KOPT-K1 (cell line): ENCODE measurements around the gene KCNF1.
"Not testable (repeated sequence)": the region's sequence is repeated elsewhere in the genome, so short reads cannot be mapped to it uniquely, and the experiment has no call there.

Experiments used
- H3K27ac ChIP-seq: fragments of 200-600 bp; sonication (generic); 2 replicates; pipeline ENCODE4 v1.5.1; 2016; ENCODE audit warnings: antibody characterized with exemption, mild to moderate bottlenecking, low read depth, low read length; ENCODE audit not compliant: poor library complexity, severe bottlenecking
- H3K36me3 ChIP-seq: fragments of 200-600 bp; sonication (generic); 2 replicates; pipeline ENCODE4 v1.5.1; 2017; ENCODE audit warnings: antibody characterized with exemption, mild to moderate bottlenecking, low read length, moderate library complexity; ENCODE audit not compliant: insufficient read depth
- H3K9me3 ChIP-seq: fragments of 200-600 bp; sonication (generic); 2 replicates; pipeline ENCODE4 v1.5.1; 2017; ENCODE audit warnings: antibody characterized with exemption, low read length, mild to moderate bottlenecking; ENCODE audit not compliant: insufficient read depth, poor library complexity, severe bottlenecking

KCNF1 gene

GRCh38 chr2:10948606-10949230 lies 37.0 kb downstream of the KCNF1 start:
- Histone ChIP-seq H3K36me3 (no peaks in the 10 kb centered on the region), H3K9me3 (peaks cover 24% of the 10 kb centered on the region), H3K27ac (no peak overlapping the region)

DNA sequence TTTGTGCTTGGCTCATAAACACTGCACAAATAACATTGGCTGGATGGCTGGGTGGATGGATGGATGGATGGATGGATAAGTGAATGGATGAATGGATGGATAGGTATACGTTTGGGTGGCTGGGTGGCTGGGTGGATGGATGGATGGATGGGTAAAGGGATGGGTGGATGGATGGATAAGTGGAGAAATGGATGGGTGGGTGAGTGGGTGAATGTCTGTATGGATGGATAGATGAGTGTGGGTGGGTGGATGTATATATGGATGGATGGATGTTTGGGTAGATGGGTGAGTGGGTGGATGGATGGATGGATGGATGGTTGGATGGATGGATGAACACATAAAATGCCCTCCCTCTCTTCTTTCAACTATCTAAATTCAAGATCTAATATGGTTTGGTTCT lies 38.1 kb downstream of the KCNF1 start:
- Histone ChIP-seq H3K9me3 (peaks cover 27% of the 10 kb centered on the region), H3K36me3 (no peaks in the 10 kb centered on the region), H3K27ac (no peak overlapping the region)

DNA sequence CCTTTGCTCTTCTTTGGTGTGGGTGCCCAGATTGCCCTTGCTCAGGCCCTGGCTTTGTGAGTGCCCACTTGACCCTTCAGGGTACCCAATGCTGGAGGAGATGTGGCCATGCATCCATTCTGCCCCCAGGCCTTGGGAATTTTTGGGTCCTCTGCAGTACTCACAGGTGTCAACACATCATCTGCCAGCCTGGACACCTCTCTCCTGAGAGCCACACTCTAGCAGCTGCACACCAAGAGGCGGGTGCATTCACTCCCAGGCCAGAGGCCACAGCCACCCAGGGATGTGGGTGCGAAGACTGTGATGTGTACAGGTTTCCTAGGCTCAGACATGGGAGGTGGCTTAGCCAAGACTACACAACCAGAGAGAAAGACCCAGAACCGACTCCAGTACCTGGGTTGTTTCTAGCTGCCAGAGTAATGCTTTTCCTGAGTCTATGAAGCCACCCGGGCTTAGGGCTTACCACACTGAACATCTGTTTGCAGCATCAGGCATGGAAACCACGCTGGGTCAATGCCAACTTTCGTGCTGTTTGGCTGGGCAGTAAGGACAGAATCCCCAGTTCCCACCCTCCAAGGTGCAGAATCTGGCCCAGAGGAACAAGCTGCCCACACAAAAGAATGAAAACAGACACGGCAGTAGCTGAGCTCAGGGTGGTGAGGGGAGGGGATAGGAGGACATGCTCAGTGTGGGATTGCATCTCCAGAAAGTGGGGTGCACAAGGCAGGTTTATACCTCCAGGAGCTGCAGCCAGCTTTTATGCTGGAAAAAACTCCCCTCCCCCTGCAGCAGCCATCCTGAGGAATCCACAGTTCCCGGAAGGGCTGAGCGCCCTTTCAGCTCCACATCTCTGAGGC lies 40.1 kb downstream of the KCNF1 start:
- peaks cover 27% of the 10 kb centered on the region for H3K9me3 ChIP-seq
- H3K27ac ChIP-seq: no peak overlapping the region
- no peaks in the 10 kb centered on the region for H3K36me3 ChIP-seq

DNA sequence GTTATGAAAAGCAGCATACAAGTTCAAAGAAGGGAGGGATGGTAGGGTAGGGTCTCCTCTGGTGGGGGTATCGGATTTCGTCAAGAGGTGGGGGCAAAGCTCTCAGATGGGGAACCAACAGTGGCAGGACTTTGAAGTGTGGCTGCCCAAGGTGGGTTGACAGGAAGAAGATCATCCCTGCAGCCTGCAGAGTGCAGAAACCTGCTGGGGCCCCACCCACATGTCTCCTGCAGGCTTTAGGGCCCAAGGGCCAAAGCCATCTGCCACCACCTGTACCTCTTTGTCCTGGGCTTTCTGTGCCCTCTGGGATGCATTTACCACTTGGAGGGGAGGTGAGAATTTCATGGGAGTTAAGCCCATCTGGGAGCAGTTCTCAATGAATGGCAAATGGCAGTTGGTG lies 42.7 kb downstream of the KCNF1 start:
- H3K27ac ChIP-seq: no peak overlapping the region
- H3K36me3 ChIP-seq: no peaks in the 10 kb centered on the region
- H3K9me3 ChIP-seq: peaks cover 27% of the 10 kb centered on the region

DNA sequence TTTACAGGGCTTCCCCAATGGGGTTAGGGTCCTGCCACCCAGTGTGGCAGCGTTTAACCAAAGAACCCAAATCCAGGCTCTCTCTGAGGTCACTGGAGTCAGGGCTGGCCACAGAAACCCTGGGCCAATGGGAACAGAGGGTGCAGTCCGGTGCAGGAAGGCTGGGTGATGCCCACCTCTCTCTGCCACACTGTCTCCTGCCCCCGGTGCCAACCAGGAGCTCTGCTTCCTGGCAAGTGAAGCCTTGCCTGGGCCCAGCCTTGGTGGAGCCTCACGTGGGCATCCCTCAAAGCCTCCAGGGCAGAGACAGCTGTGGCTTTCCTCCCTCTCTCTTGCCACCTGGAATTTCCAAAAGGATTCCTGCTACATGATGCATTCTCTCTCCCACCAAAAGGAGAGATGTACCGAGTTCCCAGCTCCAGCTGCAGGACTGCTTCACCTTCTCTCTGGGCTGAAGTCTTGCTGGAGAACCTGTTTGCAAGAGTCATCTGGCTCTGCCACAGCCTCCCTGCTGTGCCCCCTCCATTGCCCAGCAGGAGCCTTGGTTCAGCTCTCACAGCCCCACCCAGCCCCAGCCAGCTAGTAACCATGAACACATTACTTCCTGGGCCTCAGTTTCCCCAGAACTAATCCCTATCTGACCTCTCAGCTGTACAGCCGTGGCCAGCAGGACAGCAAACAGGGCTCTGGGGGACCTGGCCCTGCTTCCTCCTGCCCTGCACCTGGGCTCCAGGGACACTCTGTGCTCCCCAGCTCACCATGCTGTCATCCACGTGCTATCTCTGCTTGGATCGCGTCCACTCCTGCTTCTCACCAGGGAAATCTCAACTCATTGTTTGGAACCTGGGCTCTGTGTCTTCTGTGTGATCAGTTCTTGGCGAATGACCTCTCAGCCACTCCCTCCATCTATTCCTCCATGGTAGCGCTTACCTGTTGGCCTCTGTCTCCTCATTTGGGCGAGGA lies 43.4 kb downstream of the KCNF1 start:
- H3K36me3 ChIP-seq: no peaks in the 10 kb centered on the region
- H3K27ac ChIP-seq: no peak overlapping the region
- H3K9me3 ChIP-seq: peaks cover 27% of the 10 kb centered on the region

GRCh38 chr2:10956006-10956790 lies 44.5 kb downstream of the KCNF1 start:
- Histone ChIP-seq H3K9me3 (peaks cover 21% of the 10 kb centered on the region), H3K27ac (no peak overlapping the region), H3K36me3 (no peaks in the 10 kb centered on the region)

- no peak overlapping the region for H3K27ac ChIP-seq
- H3K36me3 ChIP-seq: no peaks in the 10 kb centered on the region
- peaks cover 13% of the 10 kb centered on the region for H3K9me3 ChIP-seq
Observed at GRCh38 chr2:10957391-10957790, 45.7 kb downstream of the KCNF1 start.

DNA sequence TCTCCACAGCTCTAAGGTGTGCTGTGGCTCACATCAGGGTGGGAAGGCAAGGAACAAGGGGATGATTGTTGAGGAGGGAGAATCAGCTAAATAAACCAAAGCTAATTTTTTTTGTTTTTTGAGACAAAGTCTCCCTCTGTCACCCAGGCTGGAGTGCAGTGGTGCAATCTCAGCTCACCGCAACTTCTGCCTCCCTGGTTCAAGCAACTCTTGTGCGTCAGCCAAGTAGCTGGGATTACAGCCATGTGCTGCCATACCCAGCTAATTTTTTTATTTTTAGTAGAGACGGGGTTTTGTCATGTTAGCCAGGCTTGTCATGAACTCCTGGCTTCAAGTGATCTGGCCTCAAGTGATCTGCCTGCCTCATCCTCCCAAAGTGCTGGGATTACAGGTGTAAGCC lies 46.7 kb downstream of the KCNF1 start:
- not testable (repeated sequence) for H3K9me3 ChIP-seq, H3K27ac ChIP-seq, H3K36me3 ChIP-seq

DNA sequence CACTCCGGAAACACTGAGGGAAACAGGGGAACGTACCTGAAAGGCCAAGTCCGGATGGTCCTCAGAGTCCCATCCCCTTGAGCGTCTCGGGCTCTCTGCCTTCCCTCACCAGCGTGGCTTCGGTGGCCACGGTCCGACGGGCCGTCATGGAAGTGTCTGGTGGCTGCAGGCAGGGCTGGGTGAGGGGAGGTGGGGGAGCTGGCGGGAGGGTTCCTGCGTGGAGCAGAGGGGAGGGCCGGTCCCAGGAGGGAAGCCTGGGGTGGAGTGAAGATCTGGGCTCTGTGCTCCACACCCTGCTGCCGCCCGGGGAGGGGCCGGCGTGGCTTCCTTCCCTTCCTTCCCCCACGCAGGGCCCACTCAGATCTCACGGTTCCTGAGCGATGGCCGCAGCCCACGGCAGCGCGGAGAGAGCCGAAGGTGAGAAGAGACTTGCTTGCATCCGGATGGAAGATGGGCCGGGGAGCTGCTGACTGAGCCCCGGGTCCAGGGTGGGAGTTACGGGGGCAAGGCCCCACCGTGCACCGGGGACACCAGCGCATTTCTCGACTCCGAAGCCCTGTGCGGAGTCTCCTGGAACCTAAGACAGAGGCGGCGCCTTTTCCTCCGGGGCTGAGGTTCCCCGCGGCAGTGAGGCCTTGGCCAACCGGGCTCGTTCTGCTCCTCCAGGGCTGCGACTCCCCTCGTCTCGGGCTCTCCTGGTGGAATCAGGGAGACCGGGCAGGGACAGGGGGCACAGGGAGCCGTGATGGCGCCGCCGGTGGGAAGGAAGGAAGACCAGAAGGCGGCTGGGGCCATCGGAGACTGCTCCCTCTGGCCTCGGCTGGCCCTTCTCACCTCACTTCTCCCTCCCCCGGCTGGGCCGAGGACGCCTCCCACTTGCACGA lies 49.1 kb downstream of the KCNF1 start:
- Histone ChIP-seq H3K9me3 (no peaks in the 10 kb centered on the region), H3K36me3 (no peaks in the 10 kb centered on the region), H3K27ac (no peak overlapping the region)

GRCh38 chr2:10961490-10961875 lies 49.7 kb downstream of the KCNF1 start:
- H3K36me3 ChIP-seq: no peaks in the 10 kb centered on the region
- H3K27ac ChIP-seq: no peak overlapping the region
- no peaks in the 10 kb centered on the region for H3K9me3 ChIP-seq

GRCh38 chr2:10962004-10962403 lies 50.3 kb downstream of the KCNF1 start:
- Histone ChIP-seq H3K36me3 (no peaks in the 10 kb centered on the region), H3K27ac (no peak overlapping the region), H3K9me3 (no peaks in the 10 kb centered on the region)

DNA sequence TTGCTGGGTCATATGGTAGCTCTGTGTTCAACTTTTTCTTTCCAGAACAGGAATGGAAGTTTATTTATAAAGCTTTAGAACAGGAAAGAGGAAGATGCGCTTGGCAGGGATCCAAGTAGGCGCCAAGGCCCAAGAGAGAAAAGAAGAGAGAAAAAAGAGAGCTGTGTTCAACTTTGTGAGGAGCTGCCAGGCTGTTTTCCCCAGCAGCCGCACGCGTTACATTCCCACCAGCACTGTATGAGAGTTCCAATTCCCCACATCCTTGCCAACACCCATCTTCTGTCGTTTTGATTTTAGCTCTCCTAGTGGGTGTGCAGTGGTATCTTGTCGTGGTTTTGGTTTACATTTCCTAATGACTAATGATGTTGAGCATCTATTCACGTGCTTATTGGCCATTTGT lies 51.4 kb downstream of the KCNF1 start:
- H3K9me3 ChIP-seq: no peaks in the 10 kb centered on the region
- H3K36me3 ChIP-seq: no peaks in the 10 kb centered on the region
- H3K27ac ChIP-seq: no peak overlapping the region
